Esophagus squamous epithelium (tissue), 4 donors: ENCODE measurements around the gene EIF2D.

Experiments
- POLR2A ChIP-seq, 4 donors: fragments of 450-650 bp; IDR thresholded peaks; one replicate each; pipeline ENCODE4 v1.6.1; 2017; ENCODE audit warnings: antibody characterized with exemption in 4 of 4, mild to moderate bottlenecking in 4 of 4, moderate library complexity in 3 of 4
- TF ChIP-seq, protein P1 (sequence below), 6 experiments: fragments of 450-650 bp in 4 of 6; fragments of 200-600 bp in 2 of 6; sonication (generic) in 2 of 6; IDR thresholded peaks; one replicate each; pipeline ENCODE4 v1.5.1; 2016 to 2019; ENCODE audit warnings: antibody characterized with exemption in 6 of 6, mild to moderate bottlenecking in 4 of 6, moderate library complexity in 4 of 6

DNA sequence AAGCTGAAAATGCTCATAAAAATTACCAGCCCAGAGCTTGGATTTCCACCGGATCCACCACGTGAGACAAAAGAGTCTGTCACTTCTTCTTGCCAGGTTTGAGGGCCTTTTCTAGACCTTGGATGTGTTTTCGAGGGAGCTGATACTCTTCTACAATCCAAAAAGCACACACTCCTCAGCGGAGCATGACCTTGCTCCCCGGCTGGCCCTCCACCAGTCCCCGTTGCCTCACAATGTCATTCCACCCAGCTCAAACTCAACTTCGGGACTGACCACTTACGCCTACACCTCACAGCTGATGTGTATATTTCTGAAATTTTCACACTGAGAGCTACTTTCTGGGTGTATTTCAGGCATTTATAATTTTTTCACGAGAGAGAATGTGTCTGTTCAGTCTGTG, 20.6 kb downstream of the EIF2D start:
- TF ChIP-seq, protein P1, sequence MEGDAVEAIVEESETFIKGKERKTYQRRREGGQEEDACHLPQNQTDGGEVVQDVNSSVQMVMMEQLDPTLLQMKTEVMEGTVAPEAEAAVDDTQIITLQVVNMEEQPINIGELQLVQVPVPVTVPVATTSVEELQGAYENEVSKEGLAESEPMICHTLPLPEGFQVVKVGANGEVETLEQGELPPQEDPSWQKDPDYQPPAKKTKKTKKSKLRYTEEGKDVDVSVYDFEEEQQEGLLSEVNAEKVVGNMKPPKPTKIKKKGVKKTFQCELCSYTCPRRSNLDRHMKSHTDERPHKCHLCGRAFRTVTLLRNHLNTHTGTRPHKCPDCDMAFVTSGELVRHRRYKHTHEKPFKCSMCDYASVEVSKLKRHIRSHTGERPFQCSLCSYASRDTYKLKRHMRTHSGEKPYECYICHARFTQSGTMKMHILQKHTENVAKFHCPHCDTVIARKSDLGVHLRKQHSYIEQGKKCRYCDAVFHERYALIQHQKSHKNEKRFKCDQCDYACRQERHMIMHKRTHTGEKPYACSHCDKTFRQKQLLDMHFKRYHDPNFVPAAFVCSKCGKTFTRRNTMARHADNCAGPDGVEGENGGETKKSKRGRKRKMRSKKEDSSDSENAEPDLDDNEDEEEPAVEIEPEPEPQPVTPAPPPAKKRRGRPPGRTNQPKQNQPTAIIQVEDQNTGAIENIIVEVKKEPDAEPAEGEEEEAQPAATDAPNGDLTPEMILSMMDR (IDR thresholded peaks at IDR 0.05), result no peak
- TF ChIP-seq POLR2A (IDR thresholded peaks at IDR 0.05), result no peak
